Heart left ventricle (tissue), 16 donors: ENCODE data around the gene SRP72. TPM values are rescaled to one million over a fixed set of nuclear protein-coding genes. Genes with fewer than 3 reads are reported as not detected.

Experiments
- ATAC-seq, 4 donors: fragments of 200-7000 bp; cut with Tn5 transposase; one replicate each; pipeline ENCODE4 v1.9.1; 2020 to 2022; ENCODE audit warnings: moderate library complexity in 4 of 4, mild to moderate bottlenecking in 3 of 4, moderate number of reproducible peaks in 1 of 4
- DNase-seq, 5 donors: peaks; one replicate each; pipeline ENCODE4 v3.0.0-alpha.2; 2020
- H3K27ac ChIP-seq, 12 donors: fragments of 200-600 bp; sonication (generic) in 4 of 12; one replicate each; pipeline versions ENCODE4 v1.5.0 to v1.8.0; 2016 to 2022; ENCODE audit warnings: mild to moderate bottlenecking in 2 of 12
- H3K27me3 ChIP-seq, 9 donors: fragments of 200-600 bp; sonication (generic) in 2 of 9; one replicate each; pipeline versions ENCODE4 v1.5.1 to v1.8.0; 2016 to 2022; ENCODE audit warnings: mild to moderate bottlenecking in 3 of 9
- H3K36me3 ChIP-seq, 9 donors: fragments of 200-600 bp; sonication (generic) in 2 of 9; one replicate each; pipeline versions ENCODE4 v1.5.0 to v1.8.0; 2018 to 2022; ENCODE audit warnings: mild to moderate bottlenecking in 2 of 9
- H3K4me1 ChIP-seq, 12 donors: fragments of 200-600 bp; sonication (generic) in 4 of 12; one replicate each; pipeline versions ENCODE4 v1.5.0 to v1.8.0; 2016 to 2022; ENCODE audit warnings: mild to moderate bottlenecking in 3 of 12
- H3K4me3 ChIP-seq, 12 donors: fragments of 200-600 bp; sonication (generic) in 4 of 12; one replicate each; pipeline versions ENCODE4 v1.5.0 to v1.8.0; 2017 to 2022; ENCODE audit warnings: mild to moderate bottlenecking in 9 of 12, moderate library complexity in 4 of 12
- H3K9me3 ChIP-seq, 12 donors: fragments of 200-600 bp; sonication (generic) in 4 of 12; one replicate each; pipeline versions ENCODE4 v1.5.0 to v1.8.0; 2016 to 2022; ENCODE audit warnings: mild to moderate bottlenecking in 1 of 12
- POLR2A ChIP-seq, 2 donors: fragments of 450-650 bp; IDR thresholded peaks; one replicate each; pipeline ENCODE4 v1.6.1; 2017; ENCODE audit warnings: antibody characterized with exemption in 2 of 2, mild to moderate bottlenecking in 2 of 2, moderate library complexity in 2 of 2
- WGBS, 4 donors: extraction: QIAGEN DNeasy Blood & Tissue Kit in 2 of 4; methylation state at CpG; one replicate each; pipeline versions ENCODE4 v1.1.5 to v1.1.7; 2013 to 2018; 5-methylcytosine and 5-hydroxymethylcytosine counted together
- intact Hi-C, 10 donors: fragments of 100-400 bp; cut with DNase I; formaldehyde crosslinking; loops; one replicate each; pipeline versions ENCODE4 v1.11.1 to v1.14.2; 2022
- long read RNA-seq, 3 donors: library from polyadenylated mRNA; unstranded; transcript quantifications; one replicate each; pipeline ENCODE4 v2.0.0, GENCODE V29; 2020 to 2021
- polyA plus RNA-seq, 2 donors: library from polyadenylated mRNA; stranded (reverse); fragments of 200-250 nt; gene quantifications; one replicate each; pipeline ENCODE4 v1.2.3, GENCODE V29; 2013
- total RNA-seq, 9 donors: library from RNA; depleted of rRNA in 2 of 9; stranded (reverse); fragments of >200 nt in 2 of 9; fragmentation: NEBNext Ultra II Directional in 3 of 9; extraction: Animal tissue kit (Norgen Biotek cat#: 25700) in 3 of 9; gene quantifications; one replicate each; pipeline versions ENCODE4 v1.1.0 to v1.2.4, GENCODE V29; 2016 to 2023
- TF ChIP-seq, protein P1 (sequence below), 12 donors: fragments of 200-600 bp; sonication (generic) in 4 of 12; IDR thresholded peaks; one replicate each; pipeline versions ENCODE4 v1.5.0 to v1.8.0; 2018 to 2022; ENCODE audit warnings: antibody characterized with exemption in 12 of 12, mild to moderate bottlenecking in 5 of 12
- donor health status: ischemic (EF 13 %, LVEDD 7.1; RV severe dilation, severe dysfunction).
- donor health status: healthy with polysubstance abuse.
- donor health status: DM: no; HTN: yes; CAD: no.
- donor health status: DM: no; HTN: no; CAD: no.
- donor health status: ischemic (EF 25% LVEDD 6.9; RV normal size, moderate dysfunction).
- donor health status: ischemic (EF 25% LVEDD 5.7; RV mildly dilated, moderate dysfunction).
- donor health status: healthy.
- donor health status: DM: yes; HTN: yes; CAD: no.
- donor health status: ischemic (EF 35%, LVEDD 5.7; RV mildly dilated, moderate dysfunction).
- donor health status: nonischemic (EF 11% LVEDD 7.7; RV severe dilation, severe dysfunction).
- donor health status: DM: yes; HTN: yes; CAD: no.
- donor health status: PGD.
- donor health status: ischemic (EF 29% LVEDD 5.4; RV normal size, mild dysfunction).
- donor health status: nonischemic (EF 23%, LVEDD 6.1; RV moderate dilation, normal function).

Gene SRP72
- 10 to 100 TPM; 35.1 to 66.8 (median 41.7) TPM for total RNA-seq
- 10 to 100 TPM; 14.1 to 49.9 TPM for polyA plus RNA-seq
- long read RNA-seq, donor 1, full-length matches to known transcripts: 9 of 42 reads
- long read RNA-seq, donor 1, partial matches to known transcripts: 32 of 42 reads
- long read RNA-seq, donor 1, other reads (novel, unspliced or antisense): 1 of 42 reads
- long read RNA-seq, donor 2, full-length matches to known transcripts: 19 of 189 reads
- long read RNA-seq, donor 2, partial matches to known transcripts: 162 of 189 reads
- long read RNA-seq, donor 2, other reads (novel, unspliced or antisense): 8 of 189 reads
- long read RNA-seq, donor 3, full-length matches to known transcripts: 13 of 24 reads
- long read RNA-seq, donor 3, partial matches to known transcripts: 11 of 24 reads
- long read RNA-seq, donor 3, other reads (novel, unspliced or antisense): 0 of 24 reads

- TF ChIP-seq, protein P1, sequence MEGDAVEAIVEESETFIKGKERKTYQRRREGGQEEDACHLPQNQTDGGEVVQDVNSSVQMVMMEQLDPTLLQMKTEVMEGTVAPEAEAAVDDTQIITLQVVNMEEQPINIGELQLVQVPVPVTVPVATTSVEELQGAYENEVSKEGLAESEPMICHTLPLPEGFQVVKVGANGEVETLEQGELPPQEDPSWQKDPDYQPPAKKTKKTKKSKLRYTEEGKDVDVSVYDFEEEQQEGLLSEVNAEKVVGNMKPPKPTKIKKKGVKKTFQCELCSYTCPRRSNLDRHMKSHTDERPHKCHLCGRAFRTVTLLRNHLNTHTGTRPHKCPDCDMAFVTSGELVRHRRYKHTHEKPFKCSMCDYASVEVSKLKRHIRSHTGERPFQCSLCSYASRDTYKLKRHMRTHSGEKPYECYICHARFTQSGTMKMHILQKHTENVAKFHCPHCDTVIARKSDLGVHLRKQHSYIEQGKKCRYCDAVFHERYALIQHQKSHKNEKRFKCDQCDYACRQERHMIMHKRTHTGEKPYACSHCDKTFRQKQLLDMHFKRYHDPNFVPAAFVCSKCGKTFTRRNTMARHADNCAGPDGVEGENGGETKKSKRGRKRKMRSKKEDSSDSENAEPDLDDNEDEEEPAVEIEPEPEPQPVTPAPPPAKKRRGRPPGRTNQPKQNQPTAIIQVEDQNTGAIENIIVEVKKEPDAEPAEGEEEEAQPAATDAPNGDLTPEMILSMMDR (IDR thresholded peaks at IDR 0.05): peak in 1 of 12 donors; percentile 14
- peak in 1 of 2 donors; percentile 51 for TF ChIP-seq POLR2A (IDR thresholded peaks at IDR 0.05)
- Histone ChIP-seq H3K4me1 (peaks cover 3 to 54% (median 35%) of the 10 kb centered on the region in 12 donors), H3K36me3 (peaks cover 0 to 38% (median 28%) of the 10 kb centered on the region in 9 donors), H3K27me3 (no peaks in the 10 kb centered on the region), H3K27ac (peak within 1 kb of the TSS; percentile 74 to 92 (median 87)), H3K4me3 (peak within 1 kb of the TSS; percentile 66 to 97 (median 90)), H3K9me3 (no peaks in the 10 kb centered on the region)
- intact Hi-C loops: loop anchor here in 5 of 10 donors (1.0 to 5.0 kb wide), 4 partner anchors 31 to 45 kb away; partner anchors contain the start of gene PAICS (in 3 of the 5)
- peak; percentile 89 to 92 (median 91) for DNase-seq
- 0% methylated on average over 32 to 62 of the region's 62 CpGs for WGBS, 4 donors
- ATAC-seq: peak; percentile 97 to 99 (median 98)
Measured at GRCh38 chr4:56467284-56468096, at the start of gene SRP72. Gene SRP72, plus strand, starts transcription at chr4:56467617. Its CDS starts 19 bp downstream, at chr4:56467636.

- intact Hi-C loops: loop anchor here in 7 of 10 donors (2.0 to 10.0 kb wide), 8 partner anchors 43 to 421 kb away; partner anchors contain the start of gene SRP72 (in 1 of the 7)
- peak overlapping the region in 7 of 12 donors; percentile 0 to 39 (median 30) for H3K4me3 ChIP-seq
- no peak overlapping the region for H3K27ac ChIP-seq
- 60 to 80% (median 71%) methylated on average over 5 of the region's 5 CpGs for WGBS, 4 donors
- no peaks in the 10 kb centered on the region for H3K36me3 ChIP-seq
- H3K9me3 ChIP-seq: no peaks in the 10 kb centered on the region
- DNase-seq (no peak), ATAC-seq (peak in 2 of 4 donors; percentile 25 to 27)
- no peaks in the 10 kb centered on the region for H3K27me3 ChIP-seq
- TF ChIP-seq POLR2A (IDR thresholded peaks at IDR 0.05): no peak
- TF ChIP-seq, protein P1 (IDR thresholded peaks at IDR 0.05): no peak
- peaks cover 0 to 3% (median 0%) of the 10 kb centered on the region in 12 donors for H3K4me1 ChIP-seq
Measured at GRCh38 chr4:56424176-56424575, 43.2 kb upstream of the SRP72 start.

DNA sequence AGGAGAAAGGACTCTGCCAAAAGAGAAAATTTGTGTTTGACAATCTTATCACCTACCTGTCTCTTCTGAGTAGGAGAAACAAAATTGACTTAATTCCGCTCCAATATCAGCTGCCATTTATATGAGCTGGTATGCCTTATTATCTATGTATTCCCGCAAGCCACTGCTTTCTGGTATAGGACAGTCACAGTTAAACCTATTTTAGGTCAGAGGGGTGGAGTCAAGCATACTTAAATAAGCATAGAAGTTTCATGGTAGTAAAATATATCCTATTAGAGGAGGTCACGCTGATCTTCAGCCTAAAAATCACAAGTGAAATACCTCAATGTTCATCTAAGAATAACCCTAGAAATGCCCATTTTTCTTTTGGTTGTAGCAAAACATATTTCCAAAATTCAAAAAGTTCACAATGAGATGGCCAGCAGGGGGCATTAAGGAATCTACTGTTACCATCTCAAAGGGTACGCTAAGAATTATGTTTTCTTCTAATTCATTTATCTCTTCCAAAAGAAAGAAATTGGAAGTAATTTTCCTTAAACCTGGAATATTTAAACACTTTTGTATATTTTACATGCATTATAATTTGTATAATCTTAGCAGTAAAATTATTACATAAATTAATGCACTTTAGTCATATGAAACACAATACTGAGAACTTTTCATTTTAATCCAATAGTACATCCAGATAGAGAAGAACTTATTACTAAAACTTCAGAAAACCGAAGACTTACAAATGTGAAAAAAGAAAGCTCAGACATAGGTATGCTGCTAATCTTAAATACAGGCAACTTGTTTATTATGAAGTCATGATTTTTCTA, 42.5 kb upstream of the SRP72 start:
- Histone ChIP-seq H3K4me1 (peaks cover 0 to 3% (median 0%) of the 10 kb centered on the region in 12 donors), H3K27ac (no peak overlapping the region), H3K4me3 (peak overlapping the region in 8 of 12 donors; percentile 0 to 39 (median 28)), H3K36me3 (no peaks in the 10 kb centered on the region), H3K9me3 (no peaks in the 10 kb centered on the region), H3K27me3 (no peaks in the 10 kb centered on the region)
- peak in 2 of 4 donors; percentile 50 to 65 for ATAC-seq
- 40 to 52% (median 45%) methylated on average over 5 of the region's 5 CpGs for WGBS, 4 donors
- TF ChIP-seq, protein P1 (IDR thresholded peaks at IDR 0.05): peak; percentile 47 to 78 (median 64)
- no peak for TF ChIP-seq POLR2A (IDR thresholded peaks at IDR 0.05)
- intact Hi-C loops: loop anchor here (2.0 to 10.0 kb wide), 10 partner anchors 42 to 420 kb away; partner anchors contain the start of gene SRP72 (in 2 of the 10)
- no peak for DNase-seq
